HCEC 1CT (cell line): ENCODE measurements around the gene MALL.
"Not testable (repeated sequence)": the region's sequence is repeated elsewhere in the genome, so short reads cannot be mapped to it uniquely, and the experiment has no call there.

Source experiments
- DNase-seq: peaks from one replicate; pipeline ENCODE4 v3.0.0-alpha.2; 2017

The MALL gene

GRCh38 chr2:110120171-110121051, 4.8 kb upstream of the MALL start:
- no peak for DNase-seq

- DNase-seq = peak; percentile 76
These were observed 550 bp upstream of the MALL start for GRCh38 chr2:110116033-110116710.

GRCh38 chr2:110114831-110115255, 779 bp downstream of the MALL start:
- no peak for DNase-seq

GRCh38 chr2:110113961-110114591, 1.5 kb downstream of the MALL start:
- DNase-seq = no peak

- DNase-seq = not testable (repeated sequence)
These were observed 7.3 kb downstream of the MALL start for GRCh38 chr2:110108291-110108690.

GRCh38 chr2:110107092-110108079, 8.2 kb downstream of the MALL start:
- DNase-seq = no peak

- peak; percentile 46 for DNase-seq
These were observed 9.0 kb downstream of the MALL start for GRCh38 chr2:110106642-110107041.

GRCh38 chr2:110105608-110106467, 9.8 kb downstream of the MALL start:
- peak; percentile 69 for DNase-seq

GRCh38 chr2:110105183-110105582, 10.4 kb downstream of the MALL start:
- DNase-seq = no peak

- DNase-seq = no peak
These were observed 11.4 kb downstream of the MALL start for GRCh38 chr2:110104025-110104771.

GRCh38 chr2:110103061-110103961, 12.3 kb downstream of the MALL start:
- no peak for DNase-seq

GRCh38 chr2:110101901-110102803, 13.5 kb downstream of the MALL start:
- DNase-seq = peak; percentile 50

- peak; percentile 100 for DNase-seq
These were observed 14.3 kb downstream of the MALL start for GRCh38 chr2:110101280-110101844.

- DNase-seq = not testable (repeated sequence)
These were observed 14.7 kb downstream of the MALL start for GRCh38 chr2:110100880-110101279.

GRCh38 chr2:110100480-110100879, 15.1 kb downstream of the MALL start:
- DNase-seq = no peak

- no peak for DNase-seq
These were observed 16.0 kb downstream of the MALL start for GRCh38 chr2:110099471-110100225.

- DNase-seq = no peak
These were observed 16.6 kb downstream of the MALL start for GRCh38 chr2:110099038-110099425.
